Heart left ventricle (tissue), 13 donors: ENCODE data around the gene RNF13.

Source experiments
- POLR2A ChIP-seq, 2 donors: fragments of 450-650 bp; IDR thresholded peaks; one replicate each; pipeline ENCODE4 v1.6.1; 2017; ENCODE audit warnings: antibody characterized with exemption in 2 of 2, mild to moderate bottlenecking in 2 of 2, moderate library complexity in 2 of 2
- TF ChIP-seq, protein P1 (sequence below), 12 donors: fragments of 200-600 bp; sonication (generic) in 4 of 12; IDR thresholded peaks; one replicate each; pipeline versions ENCODE4 v1.5.0 to v1.8.0; 2018 to 2022; ENCODE audit warnings: antibody characterized with exemption in 12 of 12, mild to moderate bottlenecking in 5 of 12
- donor health status: ischemic (EF 13 %, LVEDD 7.1; RV severe dilation, severe dysfunction).
- donor health status: DM: no; HTN: yes; CAD: no.
- donor health status: DM: no; HTN: no; CAD: no.
- donor health status: ischemic (EF 25% LVEDD 6.9; RV normal size, moderate dysfunction).
- donor health status: ischemic (EF 25% LVEDD 5.7; RV mildly dilated, moderate dysfunction).
- donor health status: ischemic (EF 35%, LVEDD 5.7; RV mildly dilated, moderate dysfunction).
- donor health status: nonischemic (EF 11% LVEDD 7.7; RV severe dilation, severe dysfunction).
- donor health status: DM: yes; HTN: yes; CAD: no.
- donor health status: PGD.
- donor health status: ischemic (EF 29% LVEDD 5.4; RV normal size, mild dysfunction).
- donor health status: nonischemic (EF 23%, LVEDD 6.1; RV moderate dilation, normal function).

DNA sequence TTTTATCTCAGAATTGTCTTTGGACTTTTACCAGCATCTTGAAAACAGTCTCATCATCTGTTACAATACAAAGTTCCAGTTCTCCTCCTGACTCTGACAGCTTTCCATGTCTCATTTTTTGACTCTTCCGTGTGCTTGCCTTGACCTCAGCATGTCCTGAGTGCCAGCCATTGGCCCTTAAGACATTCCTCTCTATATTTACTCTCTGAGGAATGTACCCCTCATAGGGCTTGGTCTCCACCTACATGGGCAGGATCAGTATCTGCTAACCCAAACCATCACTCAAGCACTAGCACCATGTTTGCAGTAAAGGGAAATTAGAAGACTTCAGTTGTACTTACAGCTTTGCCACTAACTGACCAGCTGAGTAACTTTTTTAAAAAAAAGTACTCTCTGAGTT lies 36.8 kb upstream of the RNF13 start:
- TF ChIP-seq, protein P1, sequence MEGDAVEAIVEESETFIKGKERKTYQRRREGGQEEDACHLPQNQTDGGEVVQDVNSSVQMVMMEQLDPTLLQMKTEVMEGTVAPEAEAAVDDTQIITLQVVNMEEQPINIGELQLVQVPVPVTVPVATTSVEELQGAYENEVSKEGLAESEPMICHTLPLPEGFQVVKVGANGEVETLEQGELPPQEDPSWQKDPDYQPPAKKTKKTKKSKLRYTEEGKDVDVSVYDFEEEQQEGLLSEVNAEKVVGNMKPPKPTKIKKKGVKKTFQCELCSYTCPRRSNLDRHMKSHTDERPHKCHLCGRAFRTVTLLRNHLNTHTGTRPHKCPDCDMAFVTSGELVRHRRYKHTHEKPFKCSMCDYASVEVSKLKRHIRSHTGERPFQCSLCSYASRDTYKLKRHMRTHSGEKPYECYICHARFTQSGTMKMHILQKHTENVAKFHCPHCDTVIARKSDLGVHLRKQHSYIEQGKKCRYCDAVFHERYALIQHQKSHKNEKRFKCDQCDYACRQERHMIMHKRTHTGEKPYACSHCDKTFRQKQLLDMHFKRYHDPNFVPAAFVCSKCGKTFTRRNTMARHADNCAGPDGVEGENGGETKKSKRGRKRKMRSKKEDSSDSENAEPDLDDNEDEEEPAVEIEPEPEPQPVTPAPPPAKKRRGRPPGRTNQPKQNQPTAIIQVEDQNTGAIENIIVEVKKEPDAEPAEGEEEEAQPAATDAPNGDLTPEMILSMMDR (IDR thresholded peaks at IDR 0.05) = no peak
- no peak for TF ChIP-seq POLR2A (IDR thresholded peaks at IDR 0.05)
